GM23338 (cell line): ENCODE data around the gene NME5. TPM values are rescaled to one million over a fixed set of nuclear protein-coding genes. Genes with fewer than 3 reads are reported as not detected.

Experiments used
- CTCF ChIP-seq, 2 experiments: fragments of 200-600 bp in 1 of 2; sonication (generic) in 1 of 2; conservative IDR thresholded peaks; 2 replicates each; pipeline versions ENCODE4 v1.5.1 to v1.6.1; 2016 to 2017; ENCODE audit warnings: antibody characterized with exemption in 2 of 2, low read depth in 2 of 2, mild to moderate bottlenecking in 2 of 2, moderate library complexity in 1 of 2
- EZH2phosphoT487 ChIP-seq: fragments of 200-600 bp; sonication (generic); IDR thresholded peaks from one replicate; pipeline ENCODE4 v1.8.1; 2018; ENCODE audit warnings: antibody characterized with exemption; ENCODE audit not compliant: unreplicated experiment
- JUNB ChIP-seq: IDR thresholded peaks from one replicate; pipeline ENCODE4 v1.6.1; 2016; ENCODE audit warnings: antibody characterized with exemption; ENCODE audit not compliant: unreplicated experiment
- polyA plus RNA-seq: library from polyadenylated mRNA; unstranded; fragments of >200 nt; fragmentation: Nextera tagmentation; extraction: Ambion mirVana; gene quantifications from 2 replicates; pipeline ENCODE4 v1.2.1, GENCODE V29; 2016
- total RNA-seq: library from RNA; depleted of rRNA; stranded (reverse); fragments of >200 nt; shearing (Covaris generic); gene quantifications from 2 replicates; pipeline ENCODE4 v1.2.3, GENCODE V29; 2014
- TF ChIP-seq, protein P1 (sequence below): fragments of 250-450 bp; sonication (Bioruptor Pico); IDR thresholded peaks from 2 replicates; pipeline ENCODE4 v1.5.0; 2020; ENCODE audit warnings: mild to moderate bottlenecking, moderate library complexity
- TF ChIP-seq, protein P2 (sequence below): IDR thresholded peaks from one replicate; pipeline ENCODE4 v1.6.1; 2018; ENCODE audit warnings: antibody characterized with exemption; ENCODE audit not compliant: unreplicated experiment

The NME5 gene
- total and polyA plus RNA-seq, 2 experiments from 2014 or later = 0.45 TPM; not detected in 1

DNA sequence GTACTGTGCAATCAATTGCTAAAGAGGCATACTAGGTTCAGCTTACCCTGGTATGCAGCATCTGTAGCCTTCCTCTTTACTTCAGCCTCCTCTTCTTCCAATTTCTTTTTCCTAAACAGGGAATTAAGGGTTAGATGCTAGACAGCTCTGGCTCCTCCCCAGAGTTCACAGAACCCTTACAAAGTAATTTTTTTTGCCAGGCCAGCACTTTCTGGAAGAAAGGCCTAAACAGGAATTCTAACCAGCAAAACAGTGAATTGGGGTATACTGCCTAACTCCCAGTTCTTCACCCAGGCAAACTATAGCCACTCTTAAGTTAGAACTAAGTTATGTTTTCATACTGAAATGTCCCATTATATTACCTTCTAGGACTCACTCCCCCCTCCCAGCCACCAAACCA lies 31.1 kb upstream of the NME5 start (continued):
- TF ChIP-seq, protein P1, sequence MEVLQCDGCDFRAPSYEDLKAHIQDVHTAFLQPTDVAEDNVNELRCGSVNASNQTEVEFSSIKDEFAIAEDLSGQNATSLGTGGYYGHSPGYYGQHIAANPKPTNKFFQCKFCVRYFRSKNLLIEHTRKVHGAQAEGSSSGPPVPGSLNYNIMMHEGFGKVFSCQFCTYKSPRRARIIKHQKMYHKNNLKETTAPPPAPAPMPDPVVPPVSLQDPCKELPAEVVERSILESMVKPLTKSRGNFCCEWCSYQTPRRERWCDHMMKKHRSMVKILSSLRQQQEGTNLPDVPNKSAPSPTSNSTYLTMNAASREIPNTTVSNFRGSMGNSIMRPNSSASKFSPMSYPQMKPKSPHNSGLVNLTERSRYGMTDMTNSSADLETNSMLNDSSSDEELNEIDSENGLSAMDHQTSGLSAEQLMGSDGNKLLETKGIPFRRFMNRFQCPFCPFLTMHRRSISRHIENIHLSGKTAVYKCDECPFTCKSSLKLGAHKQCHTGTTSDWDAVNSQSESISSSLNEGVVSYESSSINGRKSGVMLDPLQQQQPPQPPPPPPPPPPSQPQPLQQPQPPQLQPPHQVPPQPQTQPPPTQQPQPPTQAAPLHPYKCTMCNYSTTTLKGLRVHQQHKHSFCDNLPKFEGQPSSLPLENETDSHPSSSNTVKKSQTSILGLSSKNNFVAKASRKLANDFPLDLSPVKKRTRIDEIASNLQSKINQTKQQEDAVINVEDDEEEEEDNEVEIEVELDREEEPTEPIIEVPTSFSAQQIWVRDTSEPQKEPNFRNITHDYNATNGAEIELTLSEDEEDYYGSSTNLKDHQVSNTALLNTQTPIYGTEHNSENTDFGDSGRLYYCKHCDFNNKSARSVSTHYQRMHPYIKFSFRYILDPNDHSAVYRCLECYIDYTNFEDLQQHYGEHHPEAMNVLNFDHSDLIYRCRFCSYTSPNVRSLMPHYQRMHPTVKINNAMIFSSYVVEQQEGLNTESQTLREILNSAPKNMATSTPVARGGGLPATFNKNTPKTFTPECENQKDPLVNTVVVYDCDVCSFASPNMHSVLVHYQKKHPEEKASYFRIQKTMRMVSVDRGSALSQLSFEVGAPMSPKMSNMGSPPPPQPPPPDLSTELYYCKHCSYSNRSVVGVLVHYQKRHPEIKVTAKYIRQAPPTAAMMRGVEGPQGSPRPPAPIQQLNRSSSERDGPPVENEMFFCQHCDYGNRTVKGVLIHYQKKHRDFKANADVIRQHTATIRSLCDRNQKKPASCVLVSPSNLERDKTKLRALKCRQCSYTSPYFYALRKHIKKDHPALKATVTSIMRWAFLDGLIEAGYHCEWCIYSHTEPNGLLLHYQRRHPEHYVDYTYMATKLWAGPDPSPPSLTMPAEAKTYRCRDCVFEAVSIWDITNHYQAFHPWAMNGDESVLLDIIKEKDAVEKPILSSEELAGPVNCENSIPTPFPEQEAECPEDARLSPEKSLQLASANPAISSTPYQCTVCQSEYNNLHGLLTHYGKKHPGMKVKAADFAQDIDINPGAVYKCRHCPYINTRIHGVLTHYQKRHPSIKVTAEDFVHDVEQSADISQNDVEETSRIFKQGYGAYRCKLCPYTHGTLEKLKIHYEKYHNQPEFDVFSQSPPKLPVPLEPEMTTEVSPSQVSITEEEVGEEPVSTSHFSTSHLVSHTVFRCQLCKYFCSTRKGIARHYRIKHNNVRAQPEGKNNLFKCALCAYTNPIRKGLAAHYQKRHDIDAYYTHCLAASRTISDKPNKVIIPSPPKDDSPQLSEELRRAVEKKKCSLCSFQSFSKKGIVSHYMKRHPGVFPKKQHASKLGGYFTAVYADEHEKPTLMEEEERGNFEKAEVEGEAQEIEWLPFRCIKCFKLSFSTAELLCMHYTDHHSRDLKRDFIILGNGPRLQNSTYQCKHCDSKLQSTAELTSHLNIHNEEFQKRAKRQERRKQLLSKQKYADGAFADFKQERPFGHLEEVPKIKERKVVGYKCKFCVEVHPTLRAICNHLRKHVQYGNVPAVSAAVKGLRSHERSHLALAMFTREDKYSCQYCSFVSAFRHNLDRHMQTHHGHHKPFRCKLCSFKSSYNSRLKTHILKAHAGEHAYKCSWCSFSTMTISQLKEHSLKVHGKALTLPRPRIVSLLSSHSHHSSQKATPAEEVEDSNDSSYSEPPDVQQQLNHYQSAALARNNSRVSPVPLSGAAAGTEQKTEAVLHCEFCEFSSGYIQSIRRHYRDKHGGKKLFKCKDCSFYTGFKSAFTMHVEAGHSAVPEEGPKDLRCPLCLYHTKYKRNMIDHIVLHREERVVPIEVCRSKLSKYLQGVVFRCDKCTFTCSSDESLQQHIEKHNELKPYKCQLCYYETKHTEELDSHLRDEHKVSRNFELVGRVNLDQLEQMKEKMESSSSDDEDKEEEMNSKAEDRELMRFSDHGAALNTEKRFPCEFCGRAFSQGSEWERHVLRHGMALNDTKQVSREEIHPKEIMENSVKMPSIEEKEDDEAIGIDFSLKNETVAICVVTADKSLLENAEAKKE (CRISPR knock-in tag) = no peak
- TF ChIP-seq JUNB (no peak), CTCF (conservative IDR thresholded peaks at IDR 0.05; ENCODE audit: low read depth in 2 of 2) (no peak), EZH2phosphoT487 (no peak)
- TF ChIP-seq, protein P2, sequence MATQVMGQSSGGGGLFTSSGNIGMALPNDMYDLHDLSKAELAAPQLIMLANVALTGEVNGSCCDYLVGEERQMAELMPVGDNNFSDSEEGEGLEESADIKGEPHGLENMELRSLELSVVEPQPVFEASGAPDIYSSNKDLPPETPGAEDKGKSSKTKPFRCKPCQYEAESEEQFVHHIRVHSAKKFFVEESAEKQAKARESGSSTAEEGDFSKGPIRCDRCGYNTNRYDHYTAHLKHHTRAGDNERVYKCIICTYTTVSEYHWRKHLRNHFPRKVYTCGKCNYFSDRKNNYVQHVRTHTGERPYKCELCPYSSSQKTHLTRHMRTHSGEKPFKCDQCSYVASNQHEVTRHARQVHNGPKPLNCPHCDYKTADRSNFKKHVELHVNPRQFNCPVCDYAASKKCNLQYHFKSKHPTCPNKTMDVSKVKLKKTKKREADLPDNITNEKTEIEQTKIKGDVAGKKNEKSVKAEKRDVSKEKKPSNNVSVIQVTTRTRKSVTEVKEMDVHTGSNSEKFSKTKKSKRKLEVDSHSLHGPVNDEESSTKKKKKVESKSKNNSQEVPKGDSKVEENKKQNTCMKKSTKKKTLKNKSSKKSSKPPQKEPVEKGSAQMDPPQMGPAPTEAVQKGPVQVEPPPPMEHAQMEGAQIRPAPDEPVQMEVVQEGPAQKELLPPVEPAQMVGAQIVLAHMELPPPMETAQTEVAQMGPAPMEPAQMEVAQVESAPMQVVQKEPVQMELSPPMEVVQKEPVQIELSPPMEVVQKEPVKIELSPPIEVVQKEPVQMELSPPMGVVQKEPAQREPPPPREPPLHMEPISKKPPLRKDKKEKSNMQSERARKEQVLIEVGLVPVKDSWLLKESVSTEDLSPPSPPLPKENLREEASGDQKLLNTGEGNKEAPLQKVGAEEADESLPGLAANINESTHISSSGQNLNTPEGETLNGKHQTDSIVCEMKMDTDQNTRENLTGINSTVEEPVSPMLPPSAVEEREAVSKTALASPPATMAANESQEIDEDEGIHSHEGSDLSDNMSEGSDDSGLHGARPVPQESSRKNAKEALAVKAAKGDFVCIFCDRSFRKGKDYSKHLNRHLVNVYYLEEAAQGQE = no peak
